Measurements from ENCODE around the gene UMODL1.

GRCh38 chr21:42066521-42066920 is 4.6 kb upstream of the UMODL1 start:
- no peak for TF ChIP-seq CTCF (IDR thresholded peaks at IDR 0.05)
- no peak for TF ChIP-seq POLR2A (IDR thresholded peaks at IDR 0.05)
- no peak for TF ChIP-seq EP300 (IDR thresholded peaks at IDR 0.05)

Measured in tibial nerve (tissue), 4 donors.